Raji (cell line): Measurements from ENCODE around the gene NTM.

Experiments
- POLR2A ChIP-seq: IDR thresholded peaks from 2 replicates; pipeline ENCODE4 v1.6.1; 2011; ENCODE audit warnings: low read depth, low read length, control low read depth; ENCODE audit not compliant: insufficient read depth

The NTM gene

DNA sequence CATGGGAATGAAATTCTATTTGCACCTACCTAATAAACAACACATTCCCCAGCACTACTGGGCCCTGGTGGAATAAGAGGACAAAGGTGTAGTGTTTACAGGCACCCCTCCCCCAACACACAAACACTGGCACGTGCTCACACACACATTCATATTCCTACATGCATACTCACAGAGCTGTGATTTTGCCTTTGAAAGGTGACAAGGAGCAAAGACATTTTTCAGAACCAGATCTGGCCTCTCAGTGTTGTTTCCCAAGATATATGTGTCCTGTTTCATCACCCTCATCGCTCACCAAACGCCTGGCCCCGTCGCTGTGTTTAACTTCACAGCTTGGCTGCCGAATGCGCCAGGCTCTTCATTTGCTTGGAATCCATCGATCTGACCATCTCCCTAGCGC, 292.6 kb downstream of the NTM start:
- no peak for TF ChIP-seq POLR2A

DNA sequence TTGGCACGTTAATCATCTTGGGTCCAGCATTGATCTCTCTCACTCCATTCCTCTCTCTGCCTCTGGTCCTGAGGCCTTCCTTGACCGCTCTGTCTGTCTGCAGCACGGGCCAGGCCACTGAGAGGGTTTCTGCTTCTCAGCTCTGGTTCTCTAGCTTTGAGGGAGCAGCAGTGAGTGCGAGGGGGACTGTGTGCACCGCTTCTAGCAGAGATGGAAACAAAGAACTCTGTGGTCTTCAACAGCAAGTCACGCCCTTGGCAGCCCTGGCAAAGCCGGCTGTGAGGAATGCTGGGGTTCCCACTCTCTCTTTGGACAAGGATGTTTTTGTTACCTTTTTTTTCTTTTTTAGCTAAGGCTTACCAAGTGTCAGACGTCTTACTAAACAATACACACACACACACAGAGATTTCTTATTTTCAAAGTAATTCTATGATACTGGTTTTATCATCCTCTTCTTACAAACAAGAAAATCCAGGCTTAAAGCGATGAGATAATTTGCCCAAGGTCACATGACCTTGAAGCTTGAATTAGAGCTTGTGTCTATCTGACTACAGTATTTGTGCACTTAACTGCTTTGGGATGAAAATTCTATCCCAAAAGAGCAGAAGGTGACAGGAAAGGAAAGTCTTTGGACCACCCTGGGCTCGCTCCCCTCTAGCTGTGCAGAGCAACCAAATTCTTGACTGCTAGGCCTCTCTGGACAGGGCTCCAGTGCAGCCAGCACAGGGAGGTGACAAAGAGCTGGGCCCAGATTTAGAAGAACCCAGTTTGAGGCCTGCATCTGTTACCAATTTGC, 293.2 kb downstream of the NTM start:
- no peak for TF ChIP-seq POLR2A

DNA sequence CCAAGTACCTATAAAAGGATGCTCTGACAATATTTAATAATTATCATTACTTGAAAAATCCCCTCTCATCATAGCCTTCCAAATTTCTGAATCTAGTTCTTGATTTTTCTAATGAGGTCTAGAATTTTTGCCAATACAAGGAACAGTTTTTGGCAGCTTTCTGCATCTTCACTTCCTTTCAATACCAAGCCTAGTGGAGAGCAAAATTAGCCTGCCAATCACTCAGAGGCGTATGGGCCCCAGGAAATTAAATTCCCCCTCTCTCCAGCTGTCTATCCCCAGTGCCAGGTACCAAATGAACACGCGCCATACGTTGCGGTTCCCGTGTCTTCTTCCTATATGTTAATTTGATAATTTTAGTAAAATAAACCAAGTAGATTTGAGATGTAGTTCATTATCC, 293.9 kb downstream of the NTM start:
- no peak for TF ChIP-seq POLR2A

DNA sequence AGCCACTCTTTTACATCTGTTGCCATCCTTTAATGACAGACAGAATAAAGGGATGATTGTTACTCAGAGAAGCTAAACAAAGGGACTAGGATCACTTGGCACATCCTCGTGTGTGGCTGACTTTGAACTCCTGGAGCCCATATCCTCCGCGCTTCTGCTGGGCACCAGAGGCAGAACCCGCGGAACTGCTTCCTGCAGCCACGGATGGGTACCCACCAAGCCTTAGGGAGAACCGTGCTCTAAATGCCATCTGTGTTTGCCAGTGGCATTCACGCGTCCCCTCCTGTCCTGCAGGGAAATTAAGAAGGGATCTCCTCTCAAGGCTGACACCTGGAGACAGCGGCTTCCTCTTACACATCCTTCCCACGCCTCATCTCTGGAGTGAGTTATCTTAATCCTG, 294.4 kb downstream of the NTM start:
- no peak for TF ChIP-seq POLR2A

DNA sequence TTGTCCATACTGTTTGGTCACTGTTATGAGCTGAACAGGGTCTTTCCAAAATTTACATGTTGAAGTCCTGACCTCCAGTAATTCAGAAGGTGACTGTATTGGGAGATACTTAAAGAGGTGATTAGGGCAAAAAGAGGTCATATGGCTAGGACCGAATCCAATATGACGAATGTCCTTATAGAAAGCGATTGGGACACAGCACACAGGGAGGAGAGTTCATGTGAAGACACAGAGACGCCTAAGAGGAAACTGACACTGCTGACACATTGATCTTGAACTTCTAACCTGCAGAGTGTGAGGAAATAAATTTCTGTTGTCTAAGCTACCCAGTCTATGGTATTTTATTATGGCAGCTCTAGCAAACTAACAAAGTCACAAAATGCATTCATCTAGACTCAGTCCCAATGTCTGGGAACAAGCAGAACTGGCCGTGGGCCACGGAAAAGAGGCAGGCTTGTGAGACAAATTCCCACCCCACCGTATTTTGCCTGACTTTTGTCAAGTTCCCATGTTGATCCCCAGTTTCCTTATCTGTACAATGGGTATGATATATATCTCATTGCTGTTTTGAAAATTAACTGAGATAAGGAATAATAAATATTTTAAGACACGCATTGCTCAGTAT, 295.0 kb downstream of the NTM start:
- TF ChIP-seq POLR2A: no peak

DNA sequence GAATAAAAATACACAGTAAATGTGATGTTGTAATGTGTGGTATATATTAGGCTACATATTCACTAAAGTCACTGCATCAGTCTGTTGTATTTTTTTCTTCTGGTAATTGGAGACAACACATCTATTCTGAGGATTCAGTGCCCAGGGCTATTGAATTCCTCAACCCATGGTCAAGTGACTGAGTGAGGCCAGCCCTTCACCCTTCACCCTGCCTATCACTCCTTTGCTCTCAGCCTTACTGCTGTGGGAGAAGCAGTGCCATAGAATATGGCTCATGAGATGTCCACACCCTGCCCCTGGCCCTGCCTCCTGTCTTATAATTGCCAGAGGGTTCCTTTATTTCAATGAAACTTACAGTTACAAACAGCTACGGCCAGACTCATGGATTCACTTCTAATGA, 295.6 kb downstream of the NTM start:
- no peak for TF ChIP-seq POLR2A

DNA sequence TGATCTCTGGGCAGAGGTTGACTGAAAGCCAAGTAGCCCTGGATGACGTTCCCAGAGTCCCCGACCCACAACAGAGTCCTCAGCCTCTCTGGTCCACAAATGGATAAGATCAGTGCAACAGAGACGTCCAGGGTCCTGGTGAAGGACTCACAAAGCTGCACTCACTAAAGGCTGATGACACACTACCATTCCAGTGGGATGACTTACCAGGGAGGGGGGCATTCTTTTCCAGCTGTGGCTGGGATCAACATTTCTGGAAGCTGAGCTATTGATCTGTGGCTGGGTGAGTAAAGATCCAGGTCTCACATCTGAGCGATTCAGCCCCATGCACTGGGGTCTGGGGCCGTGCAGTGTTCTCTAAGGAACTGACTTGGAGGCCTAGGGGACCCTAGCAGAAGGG, 296.2 kb downstream of the NTM start:
- no peak for TF ChIP-seq POLR2A

DNA sequence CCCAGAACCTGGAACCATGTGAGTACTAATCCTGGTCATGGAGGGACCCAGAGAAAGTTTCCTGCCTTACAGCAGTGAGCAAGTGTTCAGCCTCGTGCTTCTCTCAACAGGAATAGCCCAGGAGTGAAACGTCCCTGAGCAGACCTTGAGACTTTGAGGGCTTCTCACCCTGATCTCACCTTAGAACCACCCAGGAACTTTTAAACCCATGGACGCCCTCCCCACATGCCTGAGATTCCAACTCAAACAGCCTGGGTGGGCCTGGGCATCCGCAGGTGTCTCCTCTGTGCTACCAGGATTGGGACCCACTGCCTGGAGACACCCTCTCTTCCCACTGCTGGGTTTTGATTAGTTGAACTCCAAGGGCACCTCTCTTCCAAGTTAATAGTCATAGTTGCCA, 297.2 kb downstream of the NTM start:
- no peak for TF ChIP-seq POLR2A

DNA sequence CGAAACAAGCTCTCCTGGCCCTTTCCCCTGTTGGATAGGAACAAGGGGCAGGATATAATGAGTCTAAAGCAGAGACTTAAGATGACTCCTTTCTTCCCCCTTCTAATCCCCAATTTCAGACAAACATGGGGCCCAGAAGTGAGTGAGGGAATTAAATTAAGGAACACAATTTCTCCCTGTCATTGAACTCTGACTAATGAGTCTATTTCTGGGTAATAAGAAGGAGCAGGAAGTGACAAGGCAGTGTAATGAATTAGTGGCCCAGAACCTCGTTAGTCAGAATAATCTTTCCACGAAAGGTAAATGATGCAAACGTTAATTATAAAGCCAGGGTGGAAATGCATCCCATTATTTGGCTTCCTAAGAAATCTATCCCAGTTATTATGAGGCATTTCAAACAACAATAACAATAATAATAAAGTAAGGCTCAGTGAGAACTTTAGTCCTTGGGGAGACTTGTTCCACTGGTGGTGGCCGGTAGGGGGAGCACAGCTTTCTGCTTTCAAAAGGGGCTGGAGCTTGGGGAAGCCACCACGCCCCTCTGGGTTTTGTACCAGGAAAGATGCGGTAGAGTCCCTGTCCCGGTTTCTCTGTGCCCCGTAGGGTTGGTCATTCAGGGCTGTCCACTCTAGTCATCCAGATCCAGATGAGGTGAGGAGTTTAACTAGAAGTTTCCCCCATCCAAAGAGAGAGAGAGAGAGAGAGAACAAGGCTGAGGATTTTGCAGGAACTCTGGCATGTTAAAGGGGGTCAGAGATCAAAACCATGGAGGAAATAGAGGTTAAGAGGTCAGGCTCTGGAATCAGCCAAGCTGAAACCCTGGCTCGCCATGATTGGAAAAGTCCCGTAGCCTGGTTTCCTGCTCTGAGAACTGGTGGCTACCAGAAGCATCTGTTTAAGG, 298.3 kb downstream of the NTM start:
- TF ChIP-seq POLR2A: no peak

DNA sequence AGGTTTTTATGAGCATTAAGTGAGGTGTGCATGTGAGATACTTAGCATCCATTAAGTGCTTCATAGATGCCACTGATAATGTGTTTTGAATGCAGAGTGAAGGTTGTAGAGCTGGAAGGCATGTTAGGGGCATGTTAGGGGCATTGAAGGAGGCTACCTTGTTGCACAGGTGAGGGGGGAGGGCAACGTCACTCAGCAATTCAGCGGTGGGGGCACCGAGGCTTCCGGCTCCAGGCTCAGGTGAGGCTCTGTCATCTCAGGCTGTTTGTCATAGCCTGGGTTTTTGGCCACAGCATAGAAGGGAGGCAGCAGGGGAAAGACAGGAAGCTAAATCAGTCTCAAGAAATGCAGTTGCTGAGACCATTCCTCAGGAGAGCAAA, 299.0 kb downstream of the NTM start:
- TF ChIP-seq POLR2A: no peak

DNA sequence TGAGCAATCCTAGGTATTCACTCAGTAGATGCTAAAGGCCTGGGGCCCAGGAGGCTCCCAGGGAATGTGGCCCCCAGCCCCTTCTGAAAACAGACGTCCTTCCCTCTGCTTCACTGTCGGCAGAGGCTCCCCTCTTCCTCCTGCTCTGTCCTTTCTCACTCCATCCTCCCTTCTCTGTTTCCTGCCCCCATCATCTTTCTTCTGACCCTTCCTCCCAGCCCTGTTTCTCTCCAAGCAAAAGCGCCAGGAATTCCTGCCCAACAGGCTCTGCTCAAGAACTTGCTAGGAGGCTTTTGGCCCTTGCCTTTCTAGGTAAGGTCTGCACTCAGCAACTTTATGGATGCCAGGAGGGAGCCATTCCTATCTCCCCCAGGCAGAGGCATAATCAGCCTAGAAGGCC, 300.5 kb downstream of the NTM start:
- no peak for TF ChIP-seq POLR2A

DNA sequence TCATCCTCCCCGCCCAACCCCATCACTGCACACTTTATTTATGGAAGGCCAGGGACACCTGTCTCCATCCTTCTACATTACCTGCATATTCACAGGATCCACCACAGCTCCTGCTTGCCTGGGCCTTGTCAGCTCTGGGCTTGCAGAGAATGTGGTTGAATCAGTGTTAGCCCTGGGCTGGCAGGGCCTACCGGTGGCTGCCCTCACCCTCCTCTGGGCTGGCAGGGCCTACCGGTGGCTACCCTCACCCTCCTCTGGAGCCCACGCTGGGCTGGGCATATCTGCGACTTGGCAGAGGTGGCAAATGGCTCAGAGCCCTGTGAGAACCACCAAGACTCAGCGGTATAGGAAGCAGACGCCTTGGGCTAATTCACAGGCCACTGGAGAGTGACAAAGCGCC, 300.9 kb downstream of the NTM start:
- no peak for TF ChIP-seq POLR2A

DNA sequence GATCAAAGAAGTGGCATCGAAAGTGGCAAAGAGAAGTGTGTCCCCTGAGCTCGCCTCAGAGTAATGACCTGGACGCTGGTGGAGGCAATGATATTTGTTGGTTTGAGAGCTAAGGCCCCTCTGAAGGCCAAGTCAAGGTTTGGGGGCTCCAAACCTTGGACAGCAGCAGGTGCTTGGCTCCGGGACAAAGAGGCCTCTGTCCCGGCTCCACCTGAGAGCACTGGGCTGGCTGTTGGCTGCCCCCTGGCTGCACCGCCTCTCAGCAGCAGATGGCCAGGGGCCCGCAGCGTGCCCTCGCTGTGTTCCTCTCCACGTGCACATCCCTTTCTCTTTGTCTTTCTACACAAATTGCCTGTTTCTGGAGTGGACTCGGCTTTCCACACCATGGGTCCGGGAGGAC, 301.3 kb downstream of the NTM start:
- no peak for TF ChIP-seq POLR2A

DNA sequence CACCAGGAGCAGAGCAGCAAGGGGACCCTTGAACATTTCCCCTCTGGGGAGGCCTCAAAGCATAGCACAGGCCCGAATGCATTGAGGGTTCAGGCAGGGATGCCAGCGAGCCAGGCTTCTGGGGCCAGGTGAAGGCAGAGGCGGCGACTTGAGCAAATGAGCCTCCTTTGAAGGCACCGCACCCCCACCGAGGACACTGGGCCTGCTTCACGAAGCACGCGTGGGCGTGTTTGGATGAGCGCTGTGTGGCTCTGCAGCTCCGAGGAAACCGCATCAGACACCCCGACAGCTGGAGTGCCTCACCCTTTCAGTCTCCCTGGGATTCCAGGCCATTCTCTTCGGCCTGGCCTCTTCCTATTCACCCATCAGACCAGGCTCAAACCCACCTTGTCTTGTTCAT, 301.8 kb downstream of the NTM start:
- TF ChIP-seq POLR2A: no peak

DNA sequence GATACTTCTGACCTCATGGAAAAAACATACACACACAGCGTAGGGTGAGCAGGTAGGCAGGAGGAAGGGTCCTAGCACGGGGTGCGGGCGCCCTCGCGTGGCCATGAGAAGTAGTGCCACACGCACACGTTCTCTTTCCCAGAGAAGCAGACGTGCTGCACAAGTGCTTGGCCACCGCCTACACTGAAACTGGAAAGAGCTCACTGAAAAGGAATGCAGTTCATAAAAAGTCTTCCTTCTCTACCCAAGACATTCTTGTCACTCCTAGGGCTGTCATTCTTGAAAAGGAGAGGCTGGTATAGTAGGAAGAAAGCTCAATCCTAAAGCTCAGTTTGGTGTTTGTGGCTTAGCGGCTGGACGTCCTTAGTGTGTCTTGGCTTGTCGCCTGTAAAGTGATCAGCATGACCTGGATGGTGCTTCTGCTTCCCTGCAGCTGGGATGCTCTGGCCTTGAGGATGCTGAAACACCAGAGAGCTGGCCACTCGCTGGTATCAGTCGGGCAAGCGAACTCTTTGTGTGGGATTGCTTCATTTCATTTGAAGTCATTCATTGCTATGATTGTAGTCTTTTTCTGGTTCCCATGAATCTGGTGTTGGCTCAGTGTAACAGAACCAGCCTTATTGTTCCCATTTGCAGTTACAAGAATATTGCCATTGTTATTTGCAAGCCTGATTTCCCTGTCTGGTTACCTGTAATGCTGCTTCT, 303.8 kb downstream of the NTM start:
- no peak for TF ChIP-seq POLR2A
